CD4-positive, alpha-beta memory T cell (primary cell): ENCODE results near the gene TJP3. TPM values are rescaled to one million over a fixed set of nuclear protein-coding genes. Genes with fewer than 3 reads are reported as not detected.

Experiments used
- CTCF ChIA-PET: fragments of 350-600 bp; sonication (Branson Sonifier 250); formaldehyde crosslinking; loops from one replicate; lab custom pipeline; 2021; ENCODE audit warnings: inconsistent platforms; ENCODE audit not compliant: partially characterized antibody; lab: Charles Lee
- POLR2A ChIA-PET: fragments of 350-600 bp; sonication (Branson Sonifier 250); formaldehyde crosslinking; loops from one replicate; lab custom pipeline; 2021; ENCODE audit not compliant: partially characterized antibody; lab: Charles Lee
- DNase-seq, 5 donors: peaks; one replicate each; pipeline versions ENCODE4 v3.0.0 to v3.0.0-alpha.2; 2020 to 2022; ENCODE audit warnings: mixed read lengths in 1 of 5
- H3K27ac ChIP-seq: one replicate; pipeline ENCODE4 v1.7.0; 2013; ENCODE audit warnings: low read depth, low read length
- H3K27me3 ChIP-seq: 2 replicates; pipeline ENCODE4 v1.7.0; 2013; ENCODE audit warnings: mild to moderate bottlenecking, low read length, moderate library complexity; ENCODE audit not compliant: insufficient read depth
- H3K36me3 ChIP-seq: 2 replicates; pipeline ENCODE4 v1.7.0; 2013; ENCODE audit warnings: mild to moderate bottlenecking, low read length, moderate library complexity; ENCODE audit not compliant: insufficient read depth
- H3K4me1 ChIP-seq: 2 replicates; pipeline ENCODE4 v1.7.0; 2013; ENCODE audit warnings: mild to moderate bottlenecking, low read length, moderate library complexity; ENCODE audit not compliant: insufficient read depth
- H3K4me3 ChIP-seq, 2 donors: one replicate each; pipeline ENCODE4 v1.7.0; 2013; ENCODE audit warnings: low read length in 2 of 2, mild to moderate bottlenecking in 1 of 2
- H3K9me3 ChIP-seq, 2 donors: one replicate each; pipeline ENCODE4 v1.7.0; 2013; ENCODE audit warnings: low read length in 2 of 2, control low read depth in 1 of 2; ENCODE audit not compliant: control insufficient read depth in 1 of 2
- H3K27ac Mint-ChIP-seq, 7 donors: one replicate each; pipeline ENCODE4 v1.8.0; 2020 to 2021; ENCODE audit warnings: mixed read lengths in 7 of 7, mild to moderate bottlenecking in 6 of 7, inconsistent platforms in 3 of 7, moderate library complexity in 3 of 7
- H3K27me3 Mint-ChIP-seq, 2 donors: one replicate each; pipeline ENCODE4 v1.8.0; 2020 to 2021; ENCODE audit warnings: mixed read lengths in 2 of 2
- H3K36me3 Mint-ChIP-seq, 2 donors: one replicate each; pipeline ENCODE4 v1.8.0; 2020 to 2021; ENCODE audit warnings: mixed read lengths in 2 of 2, inconsistent platforms in 1 of 2, mild to moderate bottlenecking in 1 of 2
- H3K4me1 Mint-ChIP-seq, 4 donors: one replicate each; pipeline ENCODE4 v1.8.0; 2020 to 2021; ENCODE audit warnings: mixed read lengths in 4 of 4, mild to moderate bottlenecking in 1 of 4
- H3K4me3 Mint-ChIP-seq, 8 donors: one replicate each; pipeline ENCODE4 v1.8.0; 2020 to 2021; ENCODE audit warnings: mixed read lengths in 8 of 8, mild to moderate bottlenecking in 7 of 8, moderate library complexity in 6 of 8, inconsistent platforms in 3 of 8
- H3K9me3 Mint-ChIP-seq, 8 donors: one replicate each; pipeline ENCODE4 v1.8.0; 2020 to 2021; ENCODE audit warnings: mixed read lengths in 8 of 8, mild to moderate bottlenecking in 5 of 8, inconsistent platforms in 3 of 8, moderate library complexity in 1 of 8
- intact Hi-C: fragments of 100-400 bp; cut with micrococcal nuclease; formaldehyde crosslinking; loops from one replicate; pipeline ENCODE4 v1.15.1; 2023
- polyA plus RNA-seq, 2 donors: library from polyadenylated mRNA; unstranded; fragments of 300-500 nt; fragmentation: Illumina TruSeq; gene quantifications; one replicate each; pipeline ENCODE4 v1.2.3, GENCODE V29; 2021
- total RNA-seq, 2 experiments: library from RNA; stranded (reverse); gene quantifications; one replicate each; pipeline ENCODE4 v1.2.3, GENCODE V29; 2021

TJP3 gene
- total and polyA plus RNA-seq, 4 experiments from 2014 or later, result 17.6 to 23.4 (median 20.6) TPM

DNA sequence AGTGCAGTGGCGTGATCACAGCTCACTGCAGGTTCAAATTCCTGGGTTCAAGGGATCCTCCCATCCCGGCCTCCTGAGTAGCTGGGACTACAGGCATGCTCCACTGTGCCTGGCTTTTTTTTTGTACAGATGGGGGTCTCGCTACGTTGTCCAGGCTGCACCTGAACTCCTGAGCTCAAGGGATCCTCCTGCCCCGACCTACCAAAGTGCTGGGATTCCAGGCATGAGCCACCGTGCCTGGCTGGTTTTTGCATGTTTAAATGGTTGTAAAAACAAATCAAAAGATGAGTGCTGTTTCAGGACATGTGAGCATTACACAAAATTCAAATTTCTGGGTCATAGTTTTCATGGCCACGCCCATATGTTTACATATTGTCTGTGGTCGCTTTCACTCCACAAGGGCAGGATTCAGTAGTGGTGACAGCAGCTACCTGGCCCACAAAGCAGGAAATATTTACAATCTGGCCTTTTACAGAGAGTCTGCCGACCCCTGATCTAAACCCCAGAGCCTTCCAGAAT lies 72.7 kb downstream of the TJP3 start:
- no peak overlapping the region for H3K27ac ChIP-seq
- H3K27me3 Mint-ChIP-seq, result no peaks in the 10 kb centered on the region
- no peak overlapping the region for H3K4me3 ChIP-seq
- no peaks in the 10 kb centered on the region for H3K4me1 ChIP-seq
- ChIA-PET POLR2A (interaction anchor here (0.6 kb wide), 1 partner anchor 20 kb away, joined by 4 read pairs; no protein-coding TSS in a partner anchor), CTCF (no interaction called here)
- peak in 3 of 5 donors; percentile 18 to 37 (median 35) for DNase-seq
- H3K9me3 Mint-ChIP-seq, result peaks cover 2 to 27% (median 19%) of the 10 kb centered on the region in 8 donors
- H3K9me3 ChIP-seq, result peaks cover 0 to 17% of the 10 kb centered on the region in 2 donors
- peak overlapping the region in 1 of 8 donors; percentile 11 for H3K4me3 Mint-ChIP-seq
- H3K36me3 Mint-ChIP-seq, result peaks cover 14 to 20% of the 10 kb centered on the region in 2 donors
- peaks cover 2 to 15% (median 11%) of the 10 kb centered on the region in 4 donors for H3K4me1 Mint-ChIP-seq
- no peaks in the 10 kb centered on the region for H3K36me3 ChIP-seq
- intact Hi-C loops, result no loop called here
- peak overlapping the region in 4 of 7 donors; percentile 17 to 44 (median 28) for H3K27ac Mint-ChIP-seq
- no peaks in the 10 kb centered on the region for H3K27me3 ChIP-seq

DNA sequence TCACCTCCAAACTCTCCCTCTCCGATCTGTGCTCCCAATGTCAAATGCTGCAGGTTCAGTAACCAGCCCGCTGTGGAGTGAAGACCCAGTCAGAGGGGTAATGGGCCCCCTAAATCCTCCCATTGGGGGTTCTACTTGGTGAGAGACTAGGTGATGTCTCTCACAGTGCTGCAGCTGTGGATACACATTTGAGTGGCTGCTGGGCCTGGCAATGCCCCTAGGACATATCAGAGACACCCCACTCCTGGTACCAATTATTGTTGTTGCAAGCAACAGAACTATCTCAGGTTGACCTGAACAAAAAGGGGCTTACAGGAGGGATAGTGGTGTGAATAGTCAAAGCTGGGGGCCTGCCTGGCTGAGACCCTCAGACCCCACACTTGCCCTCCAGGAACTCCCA lies 73.4 kb downstream of the TJP3 start:
- DNase-seq, result no peak
- Histone ChIP-seq H3K27ac (no peak overlapping the region), H3K36me3 (no peaks in the 10 kb centered on the region), H3K27me3 (no peaks in the 10 kb centered on the region), H3K9me3 (peaks cover 0 to 17% of the 10 kb centered on the region in 2 donors), H3K4me1 (peaks cover 2% of the 10 kb centered on the region), H3K4me3 (no peak overlapping the region)
- H3K4me3 Mint-ChIP-seq, result peak overlapping the region in 1 of 8 donors; percentile 43
- H3K4me1 Mint-ChIP-seq, result peaks cover 3 to 15% (median 11%) of the 10 kb centered on the region in 4 donors
- H3K27me3 Mint-ChIP-seq, result no peaks in the 10 kb centered on the region
- peaks cover 14 to 20% of the 10 kb centered on the region in 2 donors for H3K36me3 Mint-ChIP-seq
- CTCF ChIA-PET, result no interaction called here
- intact Hi-C loops, result no loop called here
- H3K27ac Mint-ChIP-seq, result peak overlapping the region in 2 of 7 donors; percentile 53 to 77
- POLR2A ChIA-PET, result no interaction called here
- peaks cover 2 to 27% (median 19%) of the 10 kb centered on the region in 8 donors for H3K9me3 Mint-ChIP-seq

DNA sequence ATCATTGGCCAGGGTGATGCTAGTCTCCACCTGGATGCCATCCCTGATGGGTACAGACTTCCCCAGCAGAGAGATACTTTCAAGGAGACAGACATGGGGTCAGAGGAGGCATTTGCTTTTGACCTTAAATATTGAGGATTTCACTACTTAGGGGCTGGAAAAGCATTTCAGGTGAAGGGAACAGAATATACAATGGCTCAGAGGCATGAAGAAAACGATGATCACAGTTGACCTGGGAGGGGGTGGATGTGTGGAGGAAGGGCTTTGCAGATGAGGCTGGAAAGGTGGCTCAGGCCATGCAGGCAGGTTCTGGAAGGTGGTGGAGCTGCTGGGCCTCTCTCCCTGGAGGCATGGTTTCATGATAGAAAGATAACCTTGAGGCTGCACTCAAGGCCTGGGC lies 74.1 kb downstream of the TJP3 start:
- H3K4me1 ChIP-seq, result peaks cover 6% of the 10 kb centered on the region
- H3K27ac Mint-ChIP-seq, result no peak overlapping the region
- no peak overlapping the region for H3K27ac ChIP-seq
- peaks cover 3 to 15% (median 12%) of the 10 kb centered on the region in 4 donors for H3K4me1 Mint-ChIP-seq
- H3K36me3 Mint-ChIP-seq, result peaks cover 14 to 20% of the 10 kb centered on the region in 2 donors
- POLR2A ChIA-PET, result no interaction called here
- H3K9me3 Mint-ChIP-seq, result peaks cover 2 to 27% (median 19%) of the 10 kb centered on the region in 8 donors
- peaks cover 0 to 17% of the 10 kb centered on the region in 2 donors for H3K9me3 ChIP-seq
- no peak for DNase-seq
- no peaks in the 10 kb centered on the region for H3K36me3 ChIP-seq
- H3K4me3 Mint-ChIP-seq, result peak overlapping the region in 3 of 8 donors; percentile 11 to 71 (median 61)
- no peaks in the 10 kb centered on the region for H3K27me3 Mint-ChIP-seq
- H3K27me3 ChIP-seq, result no peaks in the 10 kb centered on the region
- intact Hi-C loops, result no loop called here
- no peak overlapping the region for H3K4me3 ChIP-seq
- CTCF ChIA-PET, result interaction anchor here (1.9 kb wide), 1 partner anchor 20 kb away, joined by 5 read pairs; the partner anchor contains the start of gene MRPL54

- H3K9me3 Mint-ChIP-seq, result peaks cover 2 to 27% (median 19%) of the 10 kb centered on the region in 8 donors
- no peak for DNase-seq
- H3K27ac Mint-ChIP-seq, result peak overlapping the region in 1 of 7 donors; percentile 68
- H3K9me3 ChIP-seq, result peaks cover 0 to 17% of the 10 kb centered on the region in 2 donors
- no peak overlapping the region for H3K4me3 Mint-ChIP-seq
- no peaks in the 10 kb centered on the region for H3K27me3 ChIP-seq
- H3K4me1 ChIP-seq, result peaks cover 6% of the 10 kb centered on the region
- H3K4me1 Mint-ChIP-seq, result peaks cover 3 to 15% (median 12%) of the 10 kb centered on the region in 4 donors
- no peak overlapping the region for H3K4me3 ChIP-seq
- intact Hi-C loops, result no loop called here
- H3K27me3 Mint-ChIP-seq, result no peaks in the 10 kb centered on the region
- ChIA-PET POLR2A (no interaction called here), CTCF (interaction anchor here (1.4 to 1.9 kb wide), 2 partner anchors 20 to 39 kb away, joined by 5 read pairs; partner anchors contain the start of gene MRPL54)
- H3K36me3 Mint-ChIP-seq, result peaks cover 14 to 20% of the 10 kb centered on the region in 2 donors
- no peak overlapping the region for H3K27ac ChIP-seq
- H3K36me3 ChIP-seq, result no peaks in the 10 kb centered on the region
Measured at GRCh38 chr19:3782903-3783302, 74.7 kb downstream of the TJP3 start.

DNA sequence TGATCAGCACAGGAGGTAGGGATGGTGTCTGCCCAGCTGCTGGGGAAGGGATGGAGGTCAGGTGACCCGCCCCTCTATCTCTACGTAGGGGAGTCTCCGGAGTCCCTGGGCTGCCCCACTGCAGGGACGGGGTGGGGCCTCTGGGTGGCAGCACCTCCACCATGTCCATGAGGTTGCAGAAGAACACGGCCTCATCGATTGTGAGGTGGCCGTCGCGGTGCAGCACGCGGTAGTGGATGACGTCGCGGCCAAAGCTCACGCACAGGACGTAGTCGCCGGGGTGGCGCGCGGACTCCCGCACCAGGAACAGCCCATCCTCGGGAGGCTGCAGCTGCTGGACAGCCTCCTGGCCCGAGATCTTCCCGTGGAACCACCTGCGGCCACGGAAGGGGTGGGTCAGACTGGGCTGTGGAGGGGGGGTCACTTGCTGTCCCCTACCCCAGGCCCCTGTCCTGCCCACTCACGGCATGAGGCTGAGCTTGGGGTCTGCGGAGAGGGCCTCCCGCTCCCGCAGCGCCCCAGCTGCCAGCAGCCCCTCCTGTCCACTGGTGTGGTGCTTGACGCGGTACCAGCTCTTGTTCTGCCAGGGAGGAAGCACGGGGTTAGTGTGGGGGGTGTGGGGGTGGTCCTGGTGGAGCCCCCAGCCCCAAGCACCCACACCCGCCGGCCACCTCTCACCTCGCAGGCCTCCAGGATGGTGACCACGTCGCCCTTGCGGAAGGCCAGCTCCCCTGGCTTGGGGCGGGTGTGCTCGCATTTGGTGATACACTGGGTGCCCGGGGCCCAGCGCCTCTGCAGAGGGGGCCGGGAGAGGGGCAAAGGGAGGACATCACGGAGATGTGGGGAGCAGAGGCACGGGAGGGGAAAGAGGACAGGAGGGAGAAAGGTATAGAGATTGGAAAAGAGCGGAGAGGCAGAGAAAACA lies 75.7 kb downstream of the TJP3 start:
- Histone ChIP-seq H3K27ac (no peak overlapping the region), H3K4me3 (no peak overlapping the region), H3K36me3 (no peaks in the 10 kb centered on the region), H3K27me3 (no peaks in the 10 kb centered on the region), H3K4me1 (peaks cover 6% of the 10 kb centered on the region), H3K9me3 (peaks cover 0 to 17% of the 10 kb centered on the region in 2 donors)
- Mint-ChIP-seq H3K4me3 (peak overlapping the region in 6 of 8 donors; percentile 41 to 85 (median 82)), H3K27ac (peak overlapping the region in 5 of 7 donors; percentile 6 to 79 (median 42)), H3K4me1 (peaks cover 4 to 17% (median 13%) of the 10 kb centered on the region in 4 donors), H3K9me3 (peaks cover 2 to 27% (median 19%) of the 10 kb centered on the region in 8 donors), H3K36me3 (peaks cover 14 to 20% of the 10 kb centered on the region in 2 donors), H3K27me3 (no peaks in the 10 kb centered on the region)
- POLR2A ChIA-PET, result interaction anchor here (0.9 to 2.1 kb wide), 2 partner anchors 21 to 38 kb away, joined by 4 to 8 read pairs; partner anchors contain the start of gene MRPL54
- CTCF ChIA-PET, result interaction anchor here (0.7 to 1.9 kb wide), 3 partner anchors 21 to 38 kb away, joined by 3 to 5 read pairs (median 5); partner anchors contain the start of gene MRPL54
- intact Hi-C loops, result no loop called here
- peak in 3 of 5 donors; percentile 36 to 40 (median 39) for DNase-seq

DNA sequence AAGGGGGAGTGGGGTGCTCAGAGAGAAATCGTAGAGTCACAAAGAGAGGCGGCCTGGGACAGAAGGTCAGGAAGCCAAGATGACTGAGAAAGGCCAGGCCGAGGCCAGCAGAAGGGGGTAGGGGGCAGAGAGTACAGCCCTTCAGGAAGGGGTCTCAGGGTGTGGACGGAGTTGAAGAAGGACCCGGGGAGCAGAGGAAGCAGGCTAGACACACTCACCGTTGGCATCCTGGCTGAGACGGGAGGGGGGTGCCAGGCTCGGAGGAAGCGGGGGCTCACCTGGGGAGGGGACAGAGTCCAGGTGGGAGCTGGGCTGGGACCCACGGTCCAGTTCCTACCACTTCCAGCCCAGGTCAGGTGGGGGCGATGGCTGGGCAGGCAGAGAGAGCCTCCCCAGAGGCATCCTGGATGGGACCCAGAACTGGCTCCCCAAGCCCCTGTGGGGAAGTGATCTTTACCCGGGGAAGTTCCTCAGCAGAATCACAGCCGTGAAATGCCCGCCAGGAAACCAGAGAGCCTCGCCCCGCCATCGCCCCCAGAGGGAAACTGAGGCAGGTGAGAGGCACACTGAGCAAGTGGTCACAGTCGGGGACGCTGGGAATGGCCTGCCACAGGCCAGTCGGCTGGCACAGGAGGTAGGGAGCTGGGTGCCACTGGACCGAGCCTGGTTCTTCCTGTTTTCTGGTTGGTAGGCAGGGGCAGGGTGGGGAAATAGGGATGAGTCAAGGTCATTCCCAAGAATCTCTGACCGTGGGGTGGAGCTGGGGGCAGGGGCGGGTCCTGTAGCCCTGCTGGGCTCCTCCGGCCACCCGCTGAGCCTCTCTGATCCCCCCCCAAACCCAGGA lies 76.6 kb downstream of the TJP3 start:
- CTCF ChIA-PET, result no interaction called here
- intact Hi-C loops, result loop anchor here (1.0 kb wide), 1 partner anchor 37 kb away; no protein-coding TSS in a partner anchor
- no peaks in the 10 kb centered on the region for H3K36me3 ChIP-seq
- H3K27ac ChIP-seq, result no peak overlapping the region
- peak overlapping the region in 1 of 2 donors; percentile 23 for H3K4me3 ChIP-seq
- H3K4me1 ChIP-seq, result peaks cover 6% of the 10 kb centered on the region
- H3K9me3 Mint-ChIP-seq, result peaks cover 2 to 26% (median 19%) of the 10 kb centered on the region in 8 donors
- POLR2A ChIA-PET, result interaction anchor here (1.4 to 2.1 kb wide), 2 partner anchors 22 to 37 kb away, joined by 4 to 8 read pairs; partner anchors contain the start of gene MRPL54
- peaks cover 14 to 20% of the 10 kb centered on the region in 2 donors for H3K36me3 Mint-ChIP-seq
- H3K27me3 ChIP-seq, result no peaks in the 10 kb centered on the region
- H3K4me1 Mint-ChIP-seq, result peaks cover 6 to 19% (median 16%) of the 10 kb centered on the region in 4 donors
- no peaks in the 10 kb centered on the region for H3K27me3 Mint-ChIP-seq
- no peak for DNase-seq
- peak overlapping the region; percentile 82 to 85 (median 83) for H3K4me3 Mint-ChIP-seq
- peaks cover 0 to 17% of the 10 kb centered on the region in 2 donors for H3K9me3 ChIP-seq
- peak overlapping the region in 5 of 7 donors; percentile 31 to 75 (median 52) for H3K27ac Mint-ChIP-seq
